Mesendoderm (in vitro differentiated cells): ENCODE measurements around the gene ADRA2C.

Experiments used
- DNase-seq: peaks from one replicate; pipeline ENCODE4 v3.0.0; 2013
- H2AK5ac ChIP-seq: 2 replicates; pipeline ENCODE4 v1.6.1; 2013; ENCODE audit warnings: low read length, inconsistent platforms
- H2BK120ac ChIP-seq: 2 replicates; pipeline ENCODE4 v1.6.1; 2013; ENCODE audit warnings: low read depth, mild to moderate bottlenecking, low read length, moderate library complexity, mixed read lengths
- H2BK15ac ChIP-seq: replicated peaks from 2 replicates; pipeline ENCODE4 v1.6.1; 2013; ENCODE audit warnings: low read depth, mild to moderate bottlenecking, moderate library complexity
- H2BK5ac ChIP-seq: 2 replicates; pipeline ENCODE4 v1.6.1; 2013; ENCODE audit warnings: low read length, inconsistent platforms
- H3K18ac ChIP-seq: 2 replicates; pipeline ENCODE4 v1.6.1; 2013; ENCODE audit warnings: mild to moderate bottlenecking, low read length, mixed read lengths
- H3K23ac ChIP-seq: one replicate; pipeline ENCODE4 v1.6.1; 2013; ENCODE audit warnings: low read length
- H3K27ac ChIP-seq: 2 replicates; pipeline ENCODE4 v1.5.1; 2013; ENCODE audit warnings: low read depth, mild to moderate bottlenecking, inconsistent platforms, low read length, moderate library complexity
- H3K27me3 ChIP-seq: 2 replicates; pipeline ENCODE4 v1.6.1; 2013; ENCODE audit warnings: low read length, control low read depth, mild to moderate bottlenecking, inconsistent platforms; ENCODE audit not compliant: insufficient read depth, poor library complexity
- H3K36me3 ChIP-seq: 2 replicates; pipeline ENCODE4 v1.6.1; 2013; ENCODE audit warnings: low read length, inconsistent platforms; ENCODE audit not compliant: control insufficient read depth, insufficient read depth
- H3K4ac ChIP-seq: one replicate; pipeline ENCODE4 v1.6.1; 2013; ENCODE audit warnings: low read depth, mild to moderate bottlenecking, low read length, moderate library complexity
- H3K4me1 ChIP-seq: 2 replicates; pipeline ENCODE4 v1.6.1; 2013; ENCODE audit warnings: low read depth, low read length, inconsistent platforms; ENCODE audit not compliant: control insufficient read depth
- H3K4me2 ChIP-seq: 2 replicates; pipeline ENCODE4 v1.6.1; 2013; ENCODE audit warnings: low read length
- H3K4me3 ChIP-seq: 2 replicates; pipeline ENCODE4 v1.5.1; 2013; ENCODE audit warnings: mild to moderate bottlenecking, low read length
- H3K56ac ChIP-seq: one replicate; pipeline ENCODE4 v1.6.1; 2013; ENCODE audit warnings: low read length
- H3K79me1 ChIP-seq: 2 replicates; pipeline ENCODE4 v1.6.1; 2013; ENCODE audit warnings: low read length, inconsistent platforms
- H3K79me2 ChIP-seq: 2 replicates; pipeline ENCODE4 v1.6.1; 2013; ENCODE audit warnings: mild to moderate bottlenecking, low read length; ENCODE audit not compliant: control insufficient read depth, insufficient read depth
- H3K9ac ChIP-seq: 2 replicates; pipeline ENCODE4 v1.6.1; 2013; ENCODE audit warnings: low read length, inconsistent platforms
- H4K5ac ChIP-seq: one replicate; pipeline ENCODE4 v1.6.1; 2013; ENCODE audit warnings: low read length
- H4K8ac ChIP-seq: one replicate; pipeline ENCODE4 v1.6.1; 2013; ENCODE audit warnings: low read depth, mild to moderate bottlenecking, control low read depth, low read length, moderate library complexity
- WGBS: extraction: QIAGEN DNeasy Blood & Tissue Kit; methylation state at CpG from one replicate; pipeline ENCODE4 v1.1.7; 2013; ENCODE audit warnings: low lambda C conversion rate, missing lambda C conversion rate; ENCODE audit not compliant: insufficient coverage; ENCODE audit errors: extremely low coverage; 5-methylcytosine and 5-hydroxymethylcytosine counted together

Gene ADRA2C

GRCh38 chr4:3719836-3720235 is 46.3 kb upstream of the ADRA2C start:
- WGBS = no CpG with 5 or more reads among the region's 11 CpGs
- no peak overlapping the region for H3K18ac ChIP-seq
- no peak overlapping the region for H3K4me2 ChIP-seq
- H4K8ac ChIP-seq = no peak overlapping the region
- H3K79me1 ChIP-seq = no peaks in the 10 kb centered on the region
- H3K4ac ChIP-seq = no peak overlapping the region
- no peaks in the 10 kb centered on the region for H3K4me1 ChIP-seq
- DNase-seq = no peak
- no peak overlapping the region for H3K9ac ChIP-seq
- no peak overlapping the region for H4K5ac ChIP-seq
- H2AK5ac ChIP-seq = no peak overlapping the region
- peaks cover 5% of the 10 kb centered on the region for H3K27me3 ChIP-seq
- H3K27ac ChIP-seq = no peak overlapping the region
- H2BK120ac ChIP-seq = no peak overlapping the region
- H3K36me3 ChIP-seq = no peaks in the 10 kb centered on the region
- H3K56ac ChIP-seq = no peak overlapping the region
- no peak overlapping the region for H2BK5ac ChIP-seq
- H3K79me2 ChIP-seq = no peaks in the 10 kb centered on the region
- no peak overlapping the region for H3K23ac ChIP-seq
- no peak overlapping the region for H3K4me3 ChIP-seq
- no peak overlapping the region for H2BK15ac ChIP-seq

- no peak overlapping the region for H4K5ac ChIP-seq
- H3K18ac ChIP-seq = no peak overlapping the region
- no peak overlapping the region for H3K4me3 ChIP-seq
- no peaks in the 10 kb centered on the region for H3K4me1 ChIP-seq
- no peak overlapping the region for H3K56ac ChIP-seq
- no peaks in the 10 kb centered on the region for H3K36me3 ChIP-seq
- no peak overlapping the region for H3K27ac ChIP-seq
- no peak overlapping the region for H2AK5ac ChIP-seq
- H3K79me1 ChIP-seq = no peaks in the 10 kb centered on the region
- no CpG with 5 or more reads among the region's 4 CpGs for WGBS
- no peak overlapping the region for H3K9ac ChIP-seq
- DNase-seq = no peak
- H3K27me3 ChIP-seq = peaks cover 5% of the 10 kb centered on the region
- no peaks in the 10 kb centered on the region for H3K79me2 ChIP-seq
- H3K4ac ChIP-seq = no peak overlapping the region
- no peak overlapping the region for H2BK5ac ChIP-seq
- no peak overlapping the region for H3K23ac ChIP-seq
- no peak overlapping the region for H2BK15ac ChIP-seq
- no peak overlapping the region for H2BK120ac ChIP-seq
- no peak overlapping the region for H3K4me2 ChIP-seq
- H4K8ac ChIP-seq = no peak overlapping the region
These were observed 45.7 kb upstream of the ADRA2C start for GRCh38 chr4:3720466-3720865.

- H3K4me1 ChIP-seq = no peaks in the 10 kb centered on the region
- no peak overlapping the region for H3K23ac ChIP-seq
- no peak overlapping the region for H3K18ac ChIP-seq
- no peak for DNase-seq
- no peak overlapping the region for H2BK120ac ChIP-seq
- no peak overlapping the region for H2AK5ac ChIP-seq
- H3K9ac ChIP-seq = no peak overlapping the region
- no peak overlapping the region for H2BK15ac ChIP-seq
- no peaks in the 10 kb centered on the region for H3K79me2 ChIP-seq
- H4K5ac ChIP-seq = no peak overlapping the region
- H2BK5ac ChIP-seq = no peak overlapping the region
- no peak overlapping the region for H4K8ac ChIP-seq
- WGBS = no CpG with 5 or more reads among the region's 8 CpGs
- no peak overlapping the region for H3K4ac ChIP-seq
- H3K36me3 ChIP-seq = no peaks in the 10 kb centered on the region
- no peak overlapping the region for H3K4me2 ChIP-seq
- H3K4me3 ChIP-seq = no peak overlapping the region
- no peak overlapping the region for H3K56ac ChIP-seq
- H3K79me1 ChIP-seq = no peaks in the 10 kb centered on the region
- no peak overlapping the region for H3K27ac ChIP-seq
- H3K27me3 ChIP-seq = peaks cover 5% of the 10 kb centered on the region
These were observed 45.0 kb upstream of the ADRA2C start for GRCh38 chr4:3721186-3721585.

GRCh38 chr4:3721627-3722026 is 44.6 kb upstream of the ADRA2C start:
- no peak overlapping the region for H3K9ac ChIP-seq
- no peak overlapping the region for H2BK5ac ChIP-seq
- H3K27me3 ChIP-seq = peaks cover 5% of the 10 kb centered on the region
- H3K79me2 ChIP-seq = no peaks in the 10 kb centered on the region
- H2BK15ac ChIP-seq = no peak overlapping the region
- no peak for DNase-seq
- no peak overlapping the region for H3K23ac ChIP-seq
- no peak overlapping the region for H4K5ac ChIP-seq
- H3K4ac ChIP-seq = no peak overlapping the region
- H3K56ac ChIP-seq = no peak overlapping the region
- H4K8ac ChIP-seq = no peak overlapping the region
- no peak overlapping the region for H3K18ac ChIP-seq
- no peak overlapping the region for H3K4me3 ChIP-seq
- WGBS = no CpG with 5 or more reads among the region's 6 CpGs
- H2BK120ac ChIP-seq = no peak overlapping the region
- H3K4me1 ChIP-seq = no peaks in the 10 kb centered on the region
- H3K27ac ChIP-seq = no peak overlapping the region
- no peak overlapping the region for H3K4me2 ChIP-seq
- no peak overlapping the region for H2AK5ac ChIP-seq
- H3K36me3 ChIP-seq = no peaks in the 10 kb centered on the region
- H3K79me1 ChIP-seq = no peaks in the 10 kb centered on the region

GRCh38 chr4:3722446-3723231 is 43.5 kb upstream of the ADRA2C start:
- H4K8ac ChIP-seq = no peak overlapping the region
- no peak overlapping the region for H4K5ac ChIP-seq
- no peaks in the 10 kb centered on the region for H3K79me1 ChIP-seq
- H3K4me2 ChIP-seq = no peak overlapping the region
- no peak overlapping the region for H3K4me3 ChIP-seq
- WGBS = no CpG with 5 or more reads among the region's 11 CpGs
- peaks cover 5% of the 10 kb centered on the region for H3K27me3 ChIP-seq
- H3K79me2 ChIP-seq = no peaks in the 10 kb centered on the region
- H3K18ac ChIP-seq = no peak overlapping the region
- no peak overlapping the region for H2BK15ac ChIP-seq
- H3K56ac ChIP-seq = no peak overlapping the region
- H3K23ac ChIP-seq = no peak overlapping the region
- no peak overlapping the region for H2BK5ac ChIP-seq
- H3K27ac ChIP-seq = no peak overlapping the region
- DNase-seq = no peak
- no peak overlapping the region for H3K9ac ChIP-seq
- H3K36me3 ChIP-seq = no peaks in the 10 kb centered on the region
- H3K4ac ChIP-seq = no peak overlapping the region
- no peak overlapping the region for H2BK120ac ChIP-seq
- H3K4me1 ChIP-seq = no peaks in the 10 kb centered on the region
- H2AK5ac ChIP-seq = no peak overlapping the region

GRCh38 chr4:3723232-3723642 is 42.9 kb upstream of the ADRA2C start:
- Histone ChIP-seq H3K4me2 (no peak overlapping the region), H2BK5ac (no peak overlapping the region), H4K5ac (no peak overlapping the region), H3K4me3 (no peak overlapping the region), H3K4ac (no peak overlapping the region), H3K4me1 (no peaks in the 10 kb centered on the region), H3K56ac (no peak overlapping the region), H3K23ac (no peak overlapping the region), H2BK120ac (no peak overlapping the region), H3K18ac (no peak overlapping the region), H3K79me1 (no peaks in the 10 kb centered on the region), H4K8ac (no peak overlapping the region), H3K27ac (no peak overlapping the region), H2AK5ac (no peak overlapping the region), H2BK15ac (no peak overlapping the region), H3K9ac (no peak overlapping the region), H3K36me3 (no peaks in the 10 kb centered on the region), H3K27me3 (peaks cover 5% of the 10 kb centered on the region), H3K79me2 (no peaks in the 10 kb centered on the region)
- WGBS = no CpG with 5 or more reads among the region's 9 CpGs
- no peak for DNase-seq
